Mesenchymal stem cell (in vitro differentiated cells and primary cell): Measurements from ENCODE around the gene PPP1R14B.

ENCODE experiments used
- DNase-seq: peaks from one replicate; pipeline ENCODE4 v3.0.0-alpha.2; 2013
- H2AFZ ChIP-seq: one replicate; pipeline ENCODE4 v1.6.1; 2013; ENCODE audit warnings: low read depth, mild to moderate bottlenecking, control low read depth, inconsistent platforms, low read length, moderate library complexity
- H2AK5ac ChIP-seq: 2 replicates; pipeline ENCODE4 v1.6.1; 2013; ENCODE audit warnings: low read length, moderate library complexity, mild to moderate bottlenecking, inconsistent platforms; ENCODE audit not compliant: severe bottlenecking
- H2BK120ac ChIP-seq: one replicate; pipeline ENCODE4 v1.6.1; 2013; ENCODE audit warnings: low read depth, mild to moderate bottlenecking, inconsistent platforms, low read length, moderate library complexity
- H2BK12ac ChIP-seq, 2 experiments: one replicate each; pipeline ENCODE4 v1.6.1; 2013; ENCODE audit warnings: inconsistent platforms in 2 of 2, low read length in 2 of 2, mild to moderate bottlenecking in 2 of 2, moderate library complexity in 2 of 2, control low read depth in 1 of 2
- H2BK15ac ChIP-seq: one replicate; pipeline ENCODE4 v1.6.1; 2013; ENCODE audit warnings: mild to moderate bottlenecking, low read depth, inconsistent platforms; ENCODE audit not compliant: poor library complexity, severe bottlenecking
- H2BK5ac ChIP-seq: 2 replicates; pipeline ENCODE4 v1.6.1; 2013; ENCODE audit warnings: low read depth, mild to moderate bottlenecking, low read length, control low read depth, inconsistent platforms; ENCODE audit not compliant: poor library complexity, severe bottlenecking
- H3K14ac ChIP-seq, 2 experiments: one replicate each; pipeline ENCODE4 v1.6.1; 2013; ENCODE audit warnings: inconsistent platforms in 2 of 2, low read length in 2 of 2, control low read depth in 1 of 2, mild to moderate bottlenecking in 1 of 2, moderate library complexity in 1 of 2
- H3K18ac ChIP-seq, 2 experiments: one replicate each; pipeline ENCODE4 v1.6.1; 2013; ENCODE audit warnings: inconsistent platforms in 2 of 2, low read length in 2 of 2, control low read depth in 1 of 2, low read depth in 1 of 2, mild to moderate bottlenecking in 1 of 2
- H3K23ac ChIP-seq, 2 experiments: one replicate each; pipeline ENCODE4 v1.6.1; 2013; ENCODE audit warnings: inconsistent platforms in 2 of 2, low read length in 2 of 2, mild to moderate bottlenecking in 2 of 2, moderate library complexity in 2 of 2, control low read depth in 1 of 2
- H3K27ac ChIP-seq: 2 replicates; pipeline ENCODE4 v1.5.1; 2013; ENCODE audit warnings: mild to moderate bottlenecking, moderate library complexity, low read length, control low read depth, inconsistent platforms; ENCODE audit not compliant: poor library complexity, severe bottlenecking
- H3K27me3 ChIP-seq, 2 experiments: 2 replicates each; pipeline versions ENCODE4 v1.6.1 to v1.7.0; 2013; ENCODE audit warnings: low read length in 2 of 2, mild to moderate bottlenecking in 2 of 2, moderate library complexity in 2 of 2, control low read depth in 1 of 2, inconsistent platforms in 1 of 2; ENCODE audit not compliant: control insufficient read depth in 1 of 2, insufficient read depth in 1 of 2
- H3K36me3 ChIP-seq, 2 experiments: 2 replicates each; pipeline versions ENCODE4 v1.6.1 to v1.7.0; 2013; ENCODE audit warnings: low read length in 2 of 2, control low read depth in 1 of 2, inconsistent platforms in 1 of 2, low read depth in 1 of 2, mild to moderate bottlenecking in 1 of 2; ENCODE audit not compliant: insufficient read depth in 2 of 2, control insufficient read depth in 1 of 2
- H3K4ac ChIP-seq, 2 experiments: one replicate each; pipeline ENCODE4 v1.6.1; 2013; ENCODE audit warnings: inconsistent platforms in 2 of 2, low read length in 2 of 2, mild to moderate bottlenecking in 2 of 2, moderate library complexity in 2 of 2, control low read depth in 1 of 2, low read depth in 1 of 2
- H3K4me1 ChIP-seq: 2 replicates; pipeline ENCODE4 v1.6.1; 2013; ENCODE audit warnings: low read depth, low read length, control low read depth; ENCODE audit not compliant: control insufficient read depth, insufficient read depth
- H3K4me2 ChIP-seq: 2 replicates; pipeline ENCODE4 v1.6.1; 2013; ENCODE audit warnings: low read length, mild to moderate bottlenecking, inconsistent platforms; ENCODE audit not compliant: poor library complexity, severe bottlenecking
- H3K4me3 ChIP-seq, 2 experiments: 2 replicates each; pipeline versions ENCODE4 v1.5.1 to v1.7.0; 2013; ENCODE audit warnings: low read length in 2 of 2, mild to moderate bottlenecking in 2 of 2, control low read depth in 1 of 2, low read depth in 1 of 2; ENCODE audit not compliant: insufficient read depth in 1 of 2
- H3K79me1 ChIP-seq: replicated peaks from 2 replicates; pipeline ENCODE4 v1.6.1; 2013; ENCODE audit warnings: mild to moderate bottlenecking, control low read depth, low read length, inconsistent platforms; ENCODE audit not compliant: poor library complexity, severe bottlenecking
- H3K9ac ChIP-seq: 2 replicates; pipeline ENCODE4 v1.7.0; 2013; ENCODE audit warnings: mild to moderate bottlenecking, low read length, moderate library complexity
- H3K9me3 ChIP-seq: 2 replicates; pipeline ENCODE4 v1.7.0; 2013; ENCODE audit warnings: mild to moderate bottlenecking, low read length; ENCODE audit not compliant: control insufficient read depth
- H4K8ac ChIP-seq: one replicate; pipeline ENCODE4 v1.6.1; 2013; ENCODE audit warnings: inconsistent platforms, mild to moderate bottlenecking, low read length, moderate library complexity
- H4K91ac ChIP-seq: one replicate; pipeline ENCODE4 v1.6.1; 2013; ENCODE audit warnings: mild to moderate bottlenecking, low read length, inconsistent platforms
- WGBS: methylation state at CpG from one replicate; pipeline ENCODE4 v1.1.7; 2013; ENCODE audit warnings: mixed read lengths; 5-methylcytosine and 5-hydroxymethylcytosine counted together

PPP1R14B gene

DNA sequence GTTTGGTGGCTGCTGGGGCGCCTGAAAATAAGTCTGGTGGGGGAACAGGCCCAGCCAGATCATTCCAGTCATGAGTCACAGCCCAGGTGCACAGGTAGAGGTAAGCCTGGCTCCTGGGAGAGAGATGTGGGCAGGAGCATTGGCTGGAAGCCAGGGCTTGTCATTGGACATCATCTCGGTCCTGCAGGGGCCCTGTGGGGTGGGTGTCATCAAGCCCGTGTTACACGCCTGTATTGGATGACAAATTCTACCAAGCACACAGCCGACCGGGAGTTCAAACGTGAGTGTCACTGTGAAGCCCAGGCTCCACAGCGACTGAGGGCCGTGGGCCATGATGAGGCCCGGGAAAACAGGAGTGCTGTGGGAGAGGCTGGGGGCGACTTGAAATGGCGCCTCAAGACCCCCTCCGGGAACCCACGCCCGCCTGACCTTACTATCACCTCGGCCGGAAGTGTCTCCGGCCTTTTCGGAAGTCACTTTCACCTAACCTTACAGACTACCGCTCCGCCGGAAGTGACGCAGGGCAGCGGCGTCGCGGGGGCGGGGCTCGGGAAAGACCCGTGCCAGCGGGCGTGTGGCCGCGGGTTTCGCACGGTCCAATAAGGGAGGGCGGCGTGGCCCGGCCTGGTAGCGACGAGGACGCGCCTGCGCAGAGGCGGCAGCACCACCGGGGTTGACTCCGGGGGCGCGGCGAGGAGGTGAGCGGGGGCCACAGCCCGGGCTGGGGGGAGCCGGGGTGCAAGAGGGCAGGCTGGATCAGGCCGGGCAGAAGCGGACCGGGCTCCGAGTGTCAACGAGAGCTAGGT lies 6.1 kb downstream of the PPP1R14B start, which contains the start of gene FKBP2:
FKBP2 (plus strand) TSS at position 661 of the 806 bp plus-strand sequence. CDS start 1,293 bp downstream, outside the sequence.
- H3K4me1 ChIP-seq, result peaks cover 40% of the 10 kb centered on the region
- H2AK5ac ChIP-seq, result peak within 1 kb of the TSS; percentile 57
- H3K36me3 ChIP-seq, result peaks cover 47 to 58% of the 10 kb centered on the region in 2 experiments
- peak within 1 kb of the TSS; percentile 99 for H2BK15ac ChIP-seq
- H3K23ac ChIP-seq, result peak within 1 kb of the TSS in 1 of 2 experiments; percentile 10
- peak within 1 kb of the TSS; percentile 94 for H3K9ac ChIP-seq
- H3K27ac ChIP-seq, result peak within 1 kb of the TSS; percentile 88
- peak within 1 kb of the TSS; percentile 95 for H3K4me2 ChIP-seq
- H3K27me3 ChIP-seq, result no peaks in the 10 kb centered on the region
- H3K4ac ChIP-seq, result peak within 1 kb of the TSS; percentile 75 to 98
- 5% methylated on average over 48 of the region's 58 CpGs for WGBS
- peak within 1 kb of the TSS; percentile 78 to 89 for H3K4me3 ChIP-seq
- H2BK5ac ChIP-seq, result peak within 1 kb of the TSS; percentile 54
- peaks cover 22% of the 10 kb centered on the region for H3K79me1 ChIP-seq
- DNase-seq, result peak; percentile 97
- peak within 1 kb of the TSS in 1 of 2 experiments; percentile 97 for H3K14ac ChIP-seq
- peak within 1 kb of the TSS; percentile 83 for H4K91ac ChIP-seq
- H2BK120ac ChIP-seq, result peak within 1 kb of the TSS; percentile 87
- peak within 1 kb of the TSS; percentile 93 for H4K8ac ChIP-seq
- peak within 1 kb of the TSS; percentile 69 to 79 for H2BK12ac ChIP-seq
- H2AFZ ChIP-seq, result peak within 1 kb of the TSS; percentile 78
- no peaks in the 10 kb centered on the region for H3K9me3 ChIP-seq
- peak within 1 kb of the TSS; percentile 81 to 97 for H3K18ac ChIP-seq

DNA sequence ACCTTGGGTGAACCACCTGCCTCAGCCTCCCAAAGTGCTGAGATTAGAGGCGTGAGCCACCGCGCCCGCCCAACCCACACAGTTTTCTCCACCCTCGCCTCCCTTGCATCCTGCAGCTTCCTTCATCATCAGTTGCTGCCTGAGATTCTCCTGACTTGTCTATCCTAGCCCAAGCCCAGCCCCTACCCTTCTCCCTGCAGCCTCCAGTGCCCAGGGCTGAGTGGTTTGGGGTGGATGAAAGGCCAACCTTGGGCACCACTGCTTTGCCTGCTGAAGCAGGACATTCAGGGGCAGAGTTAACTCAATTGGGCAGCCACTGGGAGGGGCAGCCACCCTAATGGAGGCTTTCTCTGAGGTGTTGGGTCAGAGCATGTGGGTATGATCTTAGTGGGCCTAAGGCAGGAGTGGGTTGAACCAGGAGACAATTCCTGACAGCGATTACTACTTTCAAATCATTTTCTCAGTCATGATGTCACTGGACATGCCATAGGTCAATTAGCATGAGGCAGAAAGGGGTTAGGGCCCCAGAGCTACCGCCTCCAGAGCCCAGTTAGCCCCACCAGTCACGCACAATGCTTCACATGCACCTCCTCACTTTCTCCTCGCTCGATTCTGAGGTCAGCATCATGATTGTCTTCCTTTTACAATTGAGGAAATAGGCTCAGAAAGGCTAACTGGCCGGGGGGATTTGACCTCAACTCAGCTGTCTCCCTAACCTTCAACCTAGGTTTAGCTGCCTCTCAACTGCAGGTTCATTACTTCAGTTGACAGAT lies 6.9 kb downstream of the PPP1R14B start:
- Histone ChIP-seq H4K91ac (peak overlapping the region; percentile 83), H2BK5ac (no peak overlapping the region), H3K79me1 (peaks cover 30% of the 10 kb centered on the region), H3K4me2 (peak overlapping the region; percentile 79), H3K36me3 (peaks cover 49 to 53% of the 10 kb centered on the region in 2 experiments), H2BK15ac (peak overlapping the region; percentile 83), H3K27ac (peak overlapping the region; percentile 9), H4K8ac (peak overlapping the region; percentile 93), H2AK5ac (peak overlapping the region; percentile 57), H3K27me3 (no peaks in the 10 kb centered on the region), H3K4me1 (peaks cover 40% of the 10 kb centered on the region), H3K4ac (peak overlapping the region; percentile 75 to 83), H3K4me3 (peak overlapping the region in 1 of 2 experiments; percentile 85), H3K18ac (peak overlapping the region in 1 of 2 experiments; percentile 81), H2BK12ac (peak overlapping the region in 1 of 2 experiments; percentile 69), H3K23ac (no peak overlapping the region), H3K14ac (no peak overlapping the region), H2AFZ (no peak overlapping the region), H3K9me3 (no peaks in the 10 kb centered on the region), H3K9ac (peak overlapping the region; percentile 94), H2BK120ac (peak overlapping the region; percentile 87)
- DNase-seq, result peak; percentile 16
- 95% methylated on average over 11 of the region's 11 CpGs for WGBS

DNA sequence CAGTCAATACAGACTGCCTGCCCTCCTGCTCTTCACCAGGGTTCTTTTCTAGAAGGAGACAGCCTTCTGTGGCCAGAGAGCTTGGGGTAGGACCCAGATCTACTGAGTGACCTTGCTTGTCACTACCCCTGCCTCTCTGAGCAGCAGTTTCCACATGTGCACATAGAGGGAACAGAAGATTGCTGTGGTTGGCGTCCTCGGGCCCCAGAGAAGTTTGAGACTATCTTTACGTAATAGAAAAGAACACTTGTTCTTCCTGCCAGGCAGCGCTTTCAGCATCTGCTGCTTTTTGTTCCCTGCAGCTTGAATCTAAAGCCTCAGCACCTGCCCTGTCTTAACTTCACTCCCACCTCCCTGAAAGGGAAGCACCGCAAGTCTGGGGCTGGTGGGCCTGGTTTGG lies 7.7 kb downstream of the PPP1R14B start:
- DNase-seq, result no peak
- H3K9ac ChIP-seq, result no peak overlapping the region
- 97% methylated on average over 5 of the region's 5 CpGs for WGBS
- H3K18ac ChIP-seq, result no peak overlapping the region
- no peak overlapping the region for H2AFZ ChIP-seq
- H2AK5ac ChIP-seq, result no peak overlapping the region
- no peak overlapping the region for H3K4me2 ChIP-seq
- H3K27me3 ChIP-seq, result no peaks in the 10 kb centered on the region
- H3K23ac ChIP-seq, result no peak overlapping the region
- H2BK5ac ChIP-seq, result no peak overlapping the region
- no peak overlapping the region for H3K4me3 ChIP-seq
- no peaks in the 10 kb centered on the region for H3K9me3 ChIP-seq
- no peak overlapping the region for H3K4ac ChIP-seq
- no peak overlapping the region for H4K8ac ChIP-seq
- H3K36me3 ChIP-seq, result peaks cover 46 to 48% of the 10 kb centered on the region in 2 experiments
- no peak overlapping the region for H3K27ac ChIP-seq
- no peak overlapping the region for H2BK120ac ChIP-seq
- H2BK15ac ChIP-seq, result no peak overlapping the region
- no peak overlapping the region for H3K14ac ChIP-seq
- H4K91ac ChIP-seq, result no peak overlapping the region
- peaks cover 31% of the 10 kb centered on the region for H3K79me1 ChIP-seq
- H3K4me1 ChIP-seq, result peaks cover 36% of the 10 kb centered on the region
- H2BK12ac ChIP-seq, result no peak overlapping the region

- Histone ChIP-seq H3K9me3 (no peaks in the 10 kb centered on the region), H3K9ac (no peak overlapping the region), H3K4me2 (no peak overlapping the region), H2AK5ac (no peak overlapping the region), H3K4me1 (peaks cover 34% of the 10 kb centered on the region), H3K36me3 (peaks cover 37 to 39% of the 10 kb centered on the region in 2 experiments), H2AFZ (no peak overlapping the region), H4K8ac (no peak overlapping the region), H3K4me3 (no peak overlapping the region), H3K79me1 (peaks cover 38% of the 10 kb centered on the region), H3K27me3 (no peaks in the 10 kb centered on the region), H3K14ac (no peak overlapping the region), H2BK15ac (no peak overlapping the region), H3K27ac (no peak overlapping the region), H2BK120ac (no peak overlapping the region), H2BK5ac (no peak overlapping the region), H2BK12ac (no peak overlapping the region), H4K91ac (no peak overlapping the region), H3K18ac (no peak overlapping the region), H3K4ac (no peak overlapping the region), H3K23ac (no peak overlapping the region)
- WGBS, result 93% methylated on average over 9 of the region's 9 CpGs
- DNase-seq, result no peak
Measured at GRCh38 chr11:64238076-64238475, 8.7 kb downstream of the PPP1R14B start.
